Uterus (tissue), 4 donors: ENCODE measurements around the gene OBSCN. TPM values are rescaled to one million over a fixed set of nuclear protein-coding genes. Genes with fewer than 3 reads are reported as not detected.

ENCODE experiments used
- DNase-seq, 2 donors: peaks; one replicate each; pipeline ENCODE4 v3.0.0-alpha.2; 2019 to 2020
- H3K27ac ChIP-seq, 2 donors: fragments of 200-600 bp; sonication (generic); 1 replicate in 1 of 2; 2 replicates in 1 of 2; pipeline ENCODE4 v1.5.1; 2016 to 2018
- H3K27me3 ChIP-seq, 2 donors: fragments of 200-600 bp; sonication (generic); one replicate each; pipeline ENCODE4 v1.5.1; 2018 to 2019; ENCODE audit warnings: control low read depth in 1 of 2
- H3K36me3 ChIP-seq, 2 donors: fragments of 200-600 bp; sonication (generic); one replicate each; pipeline ENCODE4 v1.5.1; 2019; ENCODE audit warnings: control low read depth in 1 of 2
- H3K4me1 ChIP-seq, 2 donors: fragments of 200-600 bp; sonication (generic); one replicate each; pipeline ENCODE4 v1.5.1; 2018 to 2019; ENCODE audit warnings: control low read depth in 1 of 2
- H3K4me3 ChIP-seq, 2 donors: fragments of 200-600 bp; sonication (generic); 1 replicate in 1 of 2; 2 replicates in 1 of 2; pipeline ENCODE4 v1.5.1; 2018 to 2019; ENCODE audit warnings: mild to moderate bottlenecking in 1 of 2
- H3K9me3 ChIP-seq, 2 donors: fragments of 200-600 bp; sonication (generic); one replicate each; pipeline ENCODE4 v1.5.1; 2019; ENCODE audit warnings: control low read depth in 1 of 2
- CTCF ChIP-seq, 4 experiments: fragments of 200-600 bp in 2 of 4; fragments of 450-650 bp in 2 of 4; sonication (generic) in 2 of 4; IDR thresholded peaks; one replicate each; pipeline ENCODE4 v1.5.1; 2016 to 2019; ENCODE audit warnings: antibody characterized with exemption in 4 of 4, mild to moderate bottlenecking in 2 of 4, moderate library complexity in 1 of 4
- POLR2A ChIP-seq, 2 donors: fragments of 450-650 bp; IDR thresholded peaks; one replicate each; pipeline ENCODE4 v1.6.1; 2016; ENCODE audit warnings: antibody characterized with exemption in 2 of 2, mild to moderate bottlenecking in 1 of 2, moderate library complexity in 1 of 2
- intact Hi-C: fragments of 100-400 bp; cut with DNase I; formaldehyde crosslinking; loops from one replicate; pipeline ENCODE4 v1.15.1; 2023; ENCODE audit warnings: low total_unique reads
- total RNA-seq, 4 donors: library from RNA; depleted of rRNA in 3 of 4; stranded (reverse); fragments of >200 nt in 3 of 4; gene quantifications; one replicate each; pipeline versions ENCODE4 v1.1.0 to v1.2.4, GENCODE V29; 2014 to 2023
- donor health status: DM: yes; HTN: yes; CAD: no.

The OBSCN gene
- total RNA-seq, 4 donors from 2014 or later, result 5.9 to 53.2 (median 22.4) TPM

- H3K27me3 ChIP-seq, result no peaks in the 10 kb centered on the region
- H3K27ac ChIP-seq, result no peak overlapping the region
- TF ChIP-seq POLR2A (IDR thresholded peaks at IDR 0.05) (no peak), CTCF (IDR thresholded peaks at IDR 0.05) (no peak)
- no peak overlapping the region for H3K4me3 ChIP-seq
- intact Hi-C loops, result no loop called here
- H3K36me3 ChIP-seq, result no peaks in the 10 kb centered on the region
- DNase-seq, result no peak
- no peaks in the 10 kb centered on the region for H3K4me1 ChIP-seq
- H3K9me3 ChIP-seq, result no peaks in the 10 kb centered on the region
These were observed 110.3 kb downstream of the OBSCN start for GRCh38 chr1:228317891-228318810.

GRCh38 chr1:228318823-228319241 is 111.0 kb downstream of the OBSCN start:
- Histone ChIP-seq H3K4me3 (no peak overlapping the region), H3K27me3 (no peaks in the 10 kb centered on the region), H3K9me3 (no peaks in the 10 kb centered on the region), H3K4me1 (no peaks in the 10 kb centered on the region), H3K27ac (no peak overlapping the region), H3K36me3 (no peaks in the 10 kb centered on the region)
- intact Hi-C loops, result no loop called here
- no peak for DNase-seq
- no peak for TF ChIP-seq POLR2A (IDR thresholded peaks at IDR 0.05)
- TF ChIP-seq CTCF (IDR thresholded peaks at IDR 0.05), result no peak

- Histone ChIP-seq H3K4me3 (no peak overlapping the region), H3K27ac (no peak overlapping the region), H3K4me1 (no peaks in the 10 kb centered on the region), H3K27me3 (no peaks in the 10 kb centered on the region), H3K36me3 (no peaks in the 10 kb centered on the region), H3K9me3 (no peaks in the 10 kb centered on the region)
- intact Hi-C loops, result no loop called here
- TF ChIP-seq CTCF (IDR thresholded peaks at IDR 0.05), result no peak
- no peak for TF ChIP-seq POLR2A (IDR thresholded peaks at IDR 0.05)
- no peak for DNase-seq
These were observed 111.7 kb downstream of the OBSCN start for GRCh38 chr1:228319352-228320088.

GRCh38 chr1:228320394-228320793 is 112.5 kb downstream of the OBSCN start:
- H3K4me1 ChIP-seq, result no peaks in the 10 kb centered on the region
- no peak for DNase-seq
- H3K9me3 ChIP-seq, result peaks cover 0 to 8% of the 10 kb centered on the region in 2 donors
- TF ChIP-seq POLR2A (IDR thresholded peaks at IDR 0.05), result no peak
- no peak for TF ChIP-seq CTCF (IDR thresholded peaks at IDR 0.05)
- no peaks in the 10 kb centered on the region for H3K36me3 ChIP-seq
- intact Hi-C loops, result no loop called here
- H3K27ac ChIP-seq, result no peak overlapping the region
- no peaks in the 10 kb centered on the region for H3K27me3 ChIP-seq
- H3K4me3 ChIP-seq, result no peak overlapping the region

GRCh38 chr1:228321435-228321834 is 113.6 kb downstream of the OBSCN start:
- Histone ChIP-seq H3K27me3 (no peaks in the 10 kb centered on the region), H3K9me3 (peaks cover 0 to 10% of the 10 kb centered on the region in 2 donors), H3K27ac (no peak overlapping the region), H3K4me1 (no peaks in the 10 kb centered on the region), H3K36me3 (no peaks in the 10 kb centered on the region), H3K4me3 (no peak overlapping the region)
- TF ChIP-seq POLR2A (IDR thresholded peaks at IDR 0.05), result no peak
- no peak for TF ChIP-seq CTCF (IDR thresholded peaks at IDR 0.05)
- DNase-seq, result no peak
- intact Hi-C loops, result no loop called here
